Activated naive CD4-positive, alpha-beta T cell treated with anti-CD3 and anti-CD28 coated beads, Interleukin-2, amount 50 U/mL, for 16 hours (primary cell): ENCODE data around the gene ARHGEF18.
"Not testable (repeated sequence)": the region's sequence is repeated elsewhere in the genome, so short reads cannot be mapped to it uniquely, and the experiment has no call there.

Source experiments
- DNase-seq: peaks from one replicate; pipeline ENCODE4 v3.0.0-alpha.2; 2020

ARHGEF18 gene

GRCh38 chr19:7349961-7350711 lies 1.4 kb downstream of the ARHGEF18 start:
- DNase-seq, result no peak

GRCh38 chr19:7351861-7352260 lies 3.1 kb downstream of the ARHGEF18 start:
- DNase-seq, result no peak

DNA sequence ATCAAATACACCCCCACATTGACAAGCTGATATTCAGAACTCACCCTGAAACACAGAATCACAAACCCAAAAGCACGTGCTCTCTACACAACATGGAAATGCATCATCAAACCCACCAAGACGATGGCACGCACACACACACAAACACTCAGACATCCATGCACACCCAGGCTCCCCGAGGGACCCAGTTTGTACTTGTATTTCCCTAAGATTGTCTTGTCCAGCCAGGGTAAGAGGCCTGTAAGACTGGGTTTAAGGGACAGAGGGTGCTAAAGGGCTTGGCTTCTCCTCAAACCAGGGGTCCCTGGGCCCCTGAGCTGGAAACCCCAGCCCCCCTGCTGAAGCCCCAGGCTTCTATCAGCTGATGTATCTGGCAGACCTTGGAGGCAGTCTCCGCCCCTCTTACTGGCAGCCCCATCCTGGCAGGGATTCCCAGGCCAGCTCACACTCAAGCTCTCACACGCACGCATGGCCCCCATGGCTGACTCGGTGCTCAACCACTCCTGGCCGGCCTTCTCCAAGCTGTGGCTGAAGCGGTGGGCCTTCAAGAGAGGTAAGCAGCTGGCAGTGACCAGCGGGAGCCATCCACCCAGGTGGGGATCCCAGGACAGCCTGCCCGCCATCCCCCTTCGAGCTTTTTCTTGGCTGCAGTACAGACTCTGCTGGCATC lies 6.5 kb downstream of the ARHGEF18 start:
- DNase-seq, result no peak

- DNase-seq, result no peak
Observed at GRCh38 chr19:7355871-7356270, 7.1 kb downstream of the ARHGEF18 start.

- DNase-seq, result no peak
Observed at GRCh38 chr19:7356899-7357627, 8.3 kb downstream of the ARHGEF18 start.

DNA sequence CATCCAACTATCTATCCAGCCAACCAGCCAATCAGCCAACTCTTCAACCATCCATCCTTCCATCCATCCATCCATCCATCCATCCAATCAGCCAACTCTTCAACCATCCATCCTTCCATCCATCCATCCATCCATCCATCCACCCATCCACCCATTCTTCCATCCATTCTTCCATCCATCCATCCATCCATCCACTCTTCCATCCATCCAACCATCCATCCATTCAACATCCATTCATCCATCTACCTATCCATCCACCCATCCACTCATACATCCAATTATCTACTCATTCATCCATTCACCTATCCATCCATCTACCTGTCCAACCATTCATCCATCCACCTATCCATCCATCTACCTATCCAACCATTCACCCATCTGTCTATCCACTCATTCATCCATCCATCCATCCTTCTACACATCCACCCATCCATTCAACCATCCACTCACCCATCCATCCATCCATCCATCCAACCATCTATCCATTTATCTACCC lies 9.4 kb downstream of the ARHGEF18 start:
- DNase-seq, result no peak

DNA sequence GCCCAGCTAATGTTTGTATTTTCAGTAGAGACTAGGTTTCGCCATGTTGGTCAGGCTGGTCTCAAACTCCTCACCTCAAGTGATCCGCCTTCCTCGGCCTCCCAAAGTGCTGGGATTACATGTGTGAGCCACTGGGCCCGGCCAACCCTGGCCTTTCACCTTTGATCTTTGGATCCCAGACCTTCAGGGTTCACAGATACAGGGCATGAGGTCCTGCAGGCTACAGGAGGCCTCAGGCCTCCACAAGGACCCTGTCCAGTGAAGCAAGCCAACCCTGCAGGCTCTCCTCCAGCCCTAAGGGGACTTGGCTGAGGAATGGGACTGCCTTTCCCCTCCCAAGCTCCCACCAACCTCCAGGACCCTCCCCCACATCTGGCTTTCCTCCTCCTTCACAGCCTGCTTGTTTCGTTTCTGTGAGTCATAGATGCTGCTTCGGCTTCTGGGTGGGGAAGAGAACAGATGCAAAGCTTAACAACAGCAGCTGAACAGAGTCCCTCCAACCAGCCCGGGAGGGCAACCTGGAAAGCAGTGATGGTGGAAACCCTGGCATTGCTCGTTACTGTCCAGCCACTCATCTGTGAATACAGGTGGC lies 11.8 kb downstream of the ARHGEF18 start:
- DNase-seq, result no peak

DNA sequence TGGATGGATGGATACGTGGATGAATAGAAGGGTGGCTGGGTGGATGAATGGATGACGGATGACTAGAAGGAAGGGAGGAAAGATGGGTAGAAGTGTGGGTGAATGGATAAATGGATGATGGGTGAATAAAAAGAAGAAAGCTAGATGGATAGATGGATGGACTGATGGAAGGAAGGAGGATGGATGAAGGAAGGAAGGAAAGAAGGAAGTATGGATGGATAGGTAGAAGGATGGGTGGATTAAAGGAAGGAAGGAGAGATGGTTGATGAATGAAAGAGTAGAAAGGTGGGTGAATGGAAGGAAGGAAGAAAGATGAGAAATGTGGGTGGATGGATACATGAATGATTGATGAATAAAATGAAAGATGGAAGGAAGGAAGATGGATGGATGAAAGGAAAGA lies 14.5 kb downstream of the ARHGEF18 start:
- DNase-seq, result no peak

DNA sequence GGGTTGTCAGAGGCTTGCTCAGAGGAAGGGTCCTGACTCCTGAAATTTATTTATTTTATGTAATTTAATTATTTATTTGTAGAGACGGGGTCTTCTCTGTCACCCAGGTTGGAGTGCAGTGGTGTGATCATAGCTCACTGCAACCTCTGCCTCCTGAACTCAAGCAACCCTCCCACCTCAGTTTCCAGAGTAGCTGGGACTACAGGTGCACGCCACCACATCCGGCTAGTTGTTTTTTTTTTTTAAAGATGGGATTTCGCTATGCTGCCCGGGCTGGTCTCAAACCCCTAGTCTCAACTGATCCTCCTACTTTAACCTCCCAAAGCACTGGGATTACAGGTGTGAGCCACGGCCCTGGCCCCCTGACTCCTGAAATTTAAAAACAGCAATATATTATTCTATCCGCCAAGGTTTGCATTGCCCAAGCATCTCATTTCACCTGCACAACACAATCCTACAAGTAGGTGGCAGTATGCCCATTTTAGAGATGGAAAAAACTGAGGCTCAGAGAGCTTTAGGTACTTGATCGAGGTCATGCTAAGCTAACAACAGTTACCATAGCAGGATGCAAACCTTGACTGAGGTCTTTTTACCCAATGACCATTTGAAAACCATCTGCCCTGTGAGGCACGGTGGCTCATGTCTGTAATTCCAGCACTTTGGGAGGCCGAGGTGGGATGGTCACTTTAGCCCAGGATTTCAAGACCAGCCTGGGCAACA lies 18.1 kb downstream of the ARHGEF18 start:
- no peak for DNase-seq

DNA sequence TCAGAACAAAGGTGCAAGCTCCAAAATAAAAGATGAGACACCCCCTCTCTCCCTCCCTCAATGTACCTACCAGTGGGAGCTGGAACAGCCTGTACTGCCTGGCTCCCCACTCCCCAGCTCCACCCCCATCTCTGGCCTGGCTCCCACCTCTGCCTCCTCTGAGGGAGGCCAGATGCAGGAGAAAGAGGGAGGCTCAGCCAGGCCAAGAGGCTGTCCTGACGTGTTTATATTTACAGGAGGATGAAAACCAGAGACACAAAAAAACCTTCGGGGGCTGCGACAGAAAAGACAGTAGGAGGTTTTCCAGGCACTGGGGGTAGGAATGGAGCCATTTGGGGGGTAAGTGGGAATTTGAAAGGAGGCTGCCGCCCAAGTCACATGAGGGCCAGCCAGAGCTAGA lies 19.7 kb downstream of the ARHGEF18 start:
- DNase-seq, result no peak

DNA sequence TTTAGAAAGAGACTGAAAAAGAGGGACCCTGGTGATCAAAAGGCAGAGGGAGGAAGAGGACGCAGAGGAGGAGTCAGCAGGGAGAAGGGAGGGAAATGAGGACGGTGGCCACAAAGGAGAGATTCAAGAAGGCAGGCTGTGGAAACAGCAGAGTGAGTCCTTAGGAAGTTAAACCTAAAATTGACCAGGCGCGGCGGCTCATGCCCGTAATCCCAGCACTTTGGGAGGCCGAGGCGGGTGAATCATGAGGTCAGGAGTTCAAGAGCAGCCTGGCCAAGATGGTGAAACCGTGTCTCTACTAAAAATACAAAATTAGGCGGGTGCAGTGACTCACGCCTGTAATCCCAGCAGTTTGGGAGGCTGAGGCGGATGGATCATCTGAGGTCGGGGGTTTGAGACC lies 20.1 kb downstream of the ARHGEF18 start:
- not testable (repeated sequence) for DNase-seq

GRCh38 chr19:7370546-7370945 lies 21.8 kb downstream of the ARHGEF18 start:
- DNase-seq, result no peak

GRCh38 chr19:7371001-7371400 lies 22.3 kb downstream of the ARHGEF18 start:
- DNase-seq, result no peak

DNA sequence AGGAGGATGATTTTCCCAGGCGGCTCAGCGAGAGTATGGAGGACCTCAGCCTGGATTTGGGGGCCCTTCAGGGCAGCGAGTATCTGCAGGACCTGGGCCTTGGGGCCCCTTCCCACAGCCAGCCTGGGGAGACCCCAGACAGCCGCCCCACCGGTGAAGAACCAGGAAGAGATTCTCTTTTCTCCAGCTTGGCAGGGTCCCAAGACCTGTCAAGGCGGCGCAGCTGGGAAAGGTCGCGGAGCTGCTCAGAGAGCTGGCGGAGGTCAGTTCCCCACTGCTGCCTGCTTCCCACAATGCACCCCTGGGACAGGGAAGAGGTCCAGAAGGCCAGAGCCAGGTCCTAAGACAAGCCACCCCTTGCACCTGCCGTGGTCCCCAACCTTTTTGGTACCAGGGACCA lies 24.1 kb downstream of the ARHGEF18 start:
- DNase-seq, result no peak

- no peak for DNase-seq
Observed at GRCh38 chr19:7373862-7374261, 25.1 kb downstream of the ARHGEF18 start.

GRCh38 chr19:7376151-7376852 lies 27.6 kb downstream of the ARHGEF18 start:
- no peak for DNase-seq

GRCh38 chr19:7377196-7377595 lies 28.5 kb downstream of the ARHGEF18 start:
- no peak for DNase-seq

DNA sequence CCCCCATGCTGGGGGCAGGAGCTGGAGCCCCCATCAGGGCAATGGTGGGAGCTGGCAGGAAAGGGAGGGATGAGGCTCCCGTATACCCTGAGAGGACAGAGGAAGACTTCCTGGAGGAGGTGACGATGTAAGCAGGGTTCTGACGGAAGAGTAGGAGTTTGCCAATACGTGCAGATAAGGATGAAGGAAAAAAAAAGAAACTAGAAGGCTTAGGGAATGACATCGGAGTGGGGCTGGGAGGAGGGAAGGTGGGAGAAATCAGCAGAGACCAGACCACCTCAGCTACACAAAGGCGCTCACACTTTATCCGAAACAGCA lies 32.3 kb downstream of the ARHGEF18 start:
- DNase-seq, result no peak

- DNase-seq, result no peak
Observed at GRCh38 chr19:7382694-7383093, 34.0 kb downstream of the ARHGEF18 start.

DNA sequence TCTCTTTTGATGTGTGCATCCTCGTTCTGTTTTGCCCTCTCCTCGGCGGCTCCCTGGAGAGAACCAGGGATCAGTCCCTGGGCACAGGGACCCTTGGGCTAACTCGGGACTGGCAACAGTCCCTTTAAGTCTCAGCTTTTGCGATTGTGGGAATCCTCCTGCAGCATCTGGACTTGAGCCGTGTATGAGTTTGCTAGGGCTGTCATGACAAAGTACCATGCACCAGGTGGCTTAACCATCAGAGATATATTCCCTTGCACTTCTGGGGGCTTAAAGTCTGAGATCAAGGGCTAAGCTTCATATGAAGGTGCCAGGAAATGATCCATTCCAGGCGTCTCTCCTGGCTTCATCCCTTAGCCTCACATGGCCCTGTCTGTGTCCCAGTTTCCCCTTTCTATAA lies 34.5 kb downstream of the ARHGEF18 start:
- no peak for DNase-seq

DNA sequence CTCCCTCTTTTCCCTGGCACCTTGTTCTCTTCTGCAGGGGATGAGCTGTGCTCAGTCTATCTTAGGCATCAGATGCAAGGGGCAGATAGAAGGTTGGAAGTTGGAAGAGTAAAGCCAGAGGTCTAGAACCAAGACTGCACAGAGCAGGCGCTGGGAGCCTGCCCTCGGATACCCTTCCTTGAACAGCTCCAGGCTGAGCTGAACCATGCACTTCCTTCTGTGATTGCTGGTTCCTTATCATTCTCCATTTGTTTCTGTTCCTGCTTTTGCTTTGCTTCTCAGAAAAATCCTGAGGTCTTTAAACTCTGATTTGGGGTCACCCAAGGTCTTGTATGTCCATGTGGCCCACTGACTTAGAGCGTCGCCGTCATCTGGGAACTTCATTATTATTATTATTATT lies 36.3 kb downstream of the ARHGEF18 start:
- no peak for DNase-seq

- DNase-seq, result no peak
Observed at GRCh38 chr19:7386308-7386707, 37.6 kb downstream of the ARHGEF18 start.
